ENCODE data around the gene LRP1.

DNA sequence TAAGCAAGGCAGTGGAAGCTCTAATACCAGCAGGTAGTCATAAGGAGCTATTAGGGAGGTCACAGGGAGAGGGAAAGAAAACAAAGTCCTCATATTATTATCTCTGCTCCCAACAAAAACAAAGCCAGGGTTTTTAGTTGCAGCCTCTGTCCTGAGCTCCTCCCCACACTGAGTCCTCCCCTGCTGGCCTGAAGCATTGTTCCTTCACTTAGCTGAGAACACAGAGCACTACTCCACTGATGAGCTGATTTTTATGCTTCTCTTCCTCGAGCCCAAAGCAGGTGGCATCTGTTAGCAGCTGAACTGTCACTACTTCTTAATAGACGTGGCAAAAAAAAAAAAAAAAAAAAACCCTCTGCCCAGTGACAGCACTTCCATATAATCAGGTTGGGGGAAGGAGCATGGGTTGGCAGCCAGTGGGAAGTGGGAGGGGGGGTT is 133.2 kb downstream of the LRP1 start:
- TF ChIP-seq TAF1 (conservative IDR thresholded peaks at IDR 0.05), result no peak
- TF ChIP-seq, protein P1, sequence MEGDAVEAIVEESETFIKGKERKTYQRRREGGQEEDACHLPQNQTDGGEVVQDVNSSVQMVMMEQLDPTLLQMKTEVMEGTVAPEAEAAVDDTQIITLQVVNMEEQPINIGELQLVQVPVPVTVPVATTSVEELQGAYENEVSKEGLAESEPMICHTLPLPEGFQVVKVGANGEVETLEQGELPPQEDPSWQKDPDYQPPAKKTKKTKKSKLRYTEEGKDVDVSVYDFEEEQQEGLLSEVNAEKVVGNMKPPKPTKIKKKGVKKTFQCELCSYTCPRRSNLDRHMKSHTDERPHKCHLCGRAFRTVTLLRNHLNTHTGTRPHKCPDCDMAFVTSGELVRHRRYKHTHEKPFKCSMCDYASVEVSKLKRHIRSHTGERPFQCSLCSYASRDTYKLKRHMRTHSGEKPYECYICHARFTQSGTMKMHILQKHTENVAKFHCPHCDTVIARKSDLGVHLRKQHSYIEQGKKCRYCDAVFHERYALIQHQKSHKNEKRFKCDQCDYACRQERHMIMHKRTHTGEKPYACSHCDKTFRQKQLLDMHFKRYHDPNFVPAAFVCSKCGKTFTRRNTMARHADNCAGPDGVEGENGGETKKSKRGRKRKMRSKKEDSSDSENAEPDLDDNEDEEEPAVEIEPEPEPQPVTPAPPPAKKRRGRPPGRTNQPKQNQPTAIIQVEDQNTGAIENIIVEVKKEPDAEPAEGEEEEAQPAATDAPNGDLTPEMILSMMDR (IDR thresholded peaks at IDR 0.05; ENCODE audit: low read depth, low read length, missing input control), result no peak
